NCI-H345 treated with DMSO at 0.1 percent for 48 hours (cell line): Measurements from ENCODE around the gene MAP4K4.
"Not testable (repeated sequence)": the region's sequence is repeated elsewhere in the genome, so short reads cannot be mapped to it uniquely, and the experiment has no call there.

Source experiments
- DNase-seq: peaks from one replicate; lab custom pipeline; 2025; ENCODE audit not compliant: unreplicated experiment; lab: John Stamatoyannopoulos, UW

The MAP4K4 gene

DNA sequence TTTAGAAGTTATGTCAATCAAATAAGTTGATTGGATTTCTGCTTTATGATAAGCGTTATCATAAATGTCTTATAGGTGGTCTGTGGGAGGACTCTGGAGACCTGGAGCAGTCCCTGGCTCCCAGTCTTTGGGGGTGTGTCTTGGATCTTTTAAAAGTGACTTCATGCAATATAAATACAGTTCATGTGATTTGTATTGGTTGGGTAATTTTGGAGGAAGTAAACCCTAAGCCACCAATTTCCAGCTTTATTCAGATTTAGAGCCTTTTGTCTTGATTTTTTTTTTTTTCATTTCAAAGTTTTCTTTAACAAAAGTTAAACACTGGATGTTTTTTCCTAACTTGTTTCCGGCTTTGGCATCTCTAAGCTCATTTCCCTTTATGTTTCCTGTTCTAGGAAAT is 68.8 kb downstream of the MAP4K4 start:
- DNase-seq: no peak

DNA sequence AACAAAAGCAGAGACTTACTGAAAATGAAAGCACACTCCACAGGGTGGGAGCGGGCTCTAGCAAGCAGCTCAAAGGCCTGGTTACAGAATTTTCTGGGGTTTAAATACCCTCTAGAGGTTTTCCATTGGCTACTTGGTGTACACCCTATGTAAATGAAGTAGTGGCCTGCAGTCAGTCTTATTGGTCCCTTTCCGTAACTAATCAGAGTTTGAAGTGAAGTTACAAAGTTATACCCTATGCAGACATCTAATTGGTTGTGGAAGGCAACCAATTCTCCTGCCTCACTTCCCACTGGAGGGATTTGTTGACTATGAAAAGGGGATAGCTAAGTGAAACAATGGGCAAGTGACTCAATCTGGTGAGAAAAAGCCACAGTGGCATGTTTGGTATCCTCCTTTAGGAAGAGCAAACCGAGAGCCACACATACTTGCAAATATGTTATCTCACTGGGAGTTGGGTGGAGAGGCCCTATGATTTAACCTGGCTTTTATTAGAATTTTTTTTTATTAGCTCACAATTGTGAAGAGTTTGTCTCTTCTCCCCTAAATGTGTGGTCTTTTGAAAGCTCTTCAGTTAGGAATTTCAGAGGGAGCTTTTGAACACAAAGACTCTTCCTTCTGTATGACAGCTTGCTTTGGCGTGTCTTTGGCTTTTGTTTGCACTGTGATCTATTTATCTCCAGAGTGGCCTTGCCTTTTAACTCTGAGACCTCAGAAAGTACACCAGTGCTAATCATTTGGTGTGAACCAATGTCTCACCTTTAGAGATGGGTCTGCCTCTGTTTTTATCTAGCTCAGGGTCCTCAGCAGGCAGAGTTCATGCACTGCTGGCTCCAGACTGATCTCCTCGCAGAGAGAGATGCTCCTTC is 69.6 kb downstream of the MAP4K4 start:
- DNase-seq: no peak

DNA sequence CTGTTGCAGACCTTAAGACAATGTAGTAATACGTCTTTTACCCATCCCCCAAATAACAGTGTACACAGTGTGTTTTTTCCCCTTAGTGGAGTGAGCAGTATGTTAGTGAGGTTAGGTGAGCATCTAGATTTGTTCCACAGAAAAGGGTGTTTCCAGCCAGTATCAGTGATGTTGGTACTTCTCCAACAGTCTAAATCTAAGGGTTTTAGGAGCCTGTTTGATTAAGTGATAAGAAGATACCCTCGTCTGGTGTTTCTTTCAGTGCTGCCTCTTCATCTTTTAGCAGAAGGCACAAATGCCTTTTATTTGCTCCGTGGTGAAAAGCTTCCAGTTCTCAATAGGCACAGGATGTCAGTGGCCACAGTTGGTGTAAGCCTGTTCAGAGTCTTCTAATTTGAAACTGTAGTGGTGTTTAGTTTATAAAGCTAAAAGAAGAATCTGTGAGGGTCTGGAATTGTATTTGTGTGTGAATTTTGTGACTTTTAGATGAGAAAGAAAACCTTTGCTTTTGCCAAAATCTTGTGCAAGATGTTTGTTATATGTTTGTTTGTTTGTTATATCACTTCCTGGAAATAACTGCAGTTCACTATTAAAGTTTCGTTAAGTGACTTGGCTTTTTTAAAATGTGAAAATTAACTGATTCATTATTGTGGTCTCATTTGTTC is 71.2 kb downstream of the MAP4K4 start:
- no peak for DNase-seq

DNA sequence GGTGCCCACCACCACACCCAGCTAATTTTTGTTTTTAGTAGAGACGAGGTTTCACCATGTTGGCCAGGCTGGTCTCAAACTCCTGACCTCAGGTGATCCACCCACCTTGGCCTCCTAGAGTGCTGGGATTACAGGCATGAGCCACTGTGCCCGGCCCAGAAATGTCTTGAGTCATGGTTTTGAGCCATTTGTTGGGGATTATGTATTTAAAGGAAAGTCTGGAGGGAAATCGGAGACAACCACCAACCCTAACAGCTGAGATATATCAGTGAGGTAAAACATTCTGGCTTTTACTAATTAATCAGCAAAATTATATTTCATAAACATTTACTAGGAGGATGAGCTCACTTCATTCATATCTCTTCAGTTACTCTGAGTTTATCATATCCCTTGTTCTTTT is 72.2 kb downstream of the MAP4K4 start:
- not testable (repeated sequence) for DNase-seq

GRCh38 chr2:101770726-101771125 is 73.2 kb downstream of the MAP4K4 start:
- DNase-seq: peak; percentile 17

GRCh38 chr2:101771227-101771902 is 73.9 kb downstream of the MAP4K4 start:
- DNase-seq: no peak

- DNase-seq: no peak
Measured at GRCh38 chr2:101771910-101772321, 74.4 kb downstream of the MAP4K4 start.

DNA sequence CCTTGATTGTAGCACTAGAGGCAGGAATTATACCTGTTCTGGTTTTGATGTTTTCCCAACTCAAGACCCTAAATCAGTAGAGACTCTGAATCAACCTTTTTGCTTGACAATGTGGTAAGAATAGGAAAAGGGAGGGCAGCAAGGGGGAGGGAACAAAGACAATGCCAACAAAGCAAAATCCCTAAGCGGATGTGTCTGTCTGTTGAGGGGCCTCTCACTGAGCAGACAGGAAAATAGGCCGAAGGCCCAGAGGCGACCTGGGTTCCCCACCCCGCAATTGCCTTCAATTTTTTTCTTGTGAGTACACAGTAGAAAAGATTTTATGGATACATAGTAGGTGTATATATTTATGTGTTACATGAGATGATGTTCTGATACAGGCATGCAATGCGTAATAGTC is 75.6 kb downstream of the MAP4K4 start:
- no peak for DNase-seq

GRCh38 chr2:101773961-101774360 is 76.5 kb downstream of the MAP4K4 start:
- DNase-seq: not testable (repeated sequence)

GRCh38 chr2:101775092-101775491 is 77.6 kb downstream of the MAP4K4 start:
- DNase-seq: no peak

DNA sequence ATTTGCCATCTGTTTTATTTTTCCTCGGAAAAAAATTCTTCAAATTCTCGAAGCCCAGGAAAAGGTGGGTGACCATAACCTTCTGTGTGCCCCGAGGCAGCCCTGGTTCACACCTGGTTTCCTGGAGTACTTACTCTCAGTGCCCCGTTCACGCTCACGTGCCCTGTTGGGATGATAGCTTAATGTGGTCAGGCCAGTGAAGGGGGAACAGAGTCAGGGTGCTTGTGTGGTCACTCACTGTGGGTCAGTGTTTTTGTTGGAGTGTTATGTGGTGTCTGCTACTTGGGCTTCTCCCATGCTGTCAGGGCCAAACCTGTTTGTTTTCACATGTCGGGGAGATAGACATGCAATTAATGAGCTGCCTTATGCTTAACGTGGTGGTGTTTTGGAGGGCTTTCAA is 78.1 kb downstream of the MAP4K4 start:
- DNase-seq: no peak

DNA sequence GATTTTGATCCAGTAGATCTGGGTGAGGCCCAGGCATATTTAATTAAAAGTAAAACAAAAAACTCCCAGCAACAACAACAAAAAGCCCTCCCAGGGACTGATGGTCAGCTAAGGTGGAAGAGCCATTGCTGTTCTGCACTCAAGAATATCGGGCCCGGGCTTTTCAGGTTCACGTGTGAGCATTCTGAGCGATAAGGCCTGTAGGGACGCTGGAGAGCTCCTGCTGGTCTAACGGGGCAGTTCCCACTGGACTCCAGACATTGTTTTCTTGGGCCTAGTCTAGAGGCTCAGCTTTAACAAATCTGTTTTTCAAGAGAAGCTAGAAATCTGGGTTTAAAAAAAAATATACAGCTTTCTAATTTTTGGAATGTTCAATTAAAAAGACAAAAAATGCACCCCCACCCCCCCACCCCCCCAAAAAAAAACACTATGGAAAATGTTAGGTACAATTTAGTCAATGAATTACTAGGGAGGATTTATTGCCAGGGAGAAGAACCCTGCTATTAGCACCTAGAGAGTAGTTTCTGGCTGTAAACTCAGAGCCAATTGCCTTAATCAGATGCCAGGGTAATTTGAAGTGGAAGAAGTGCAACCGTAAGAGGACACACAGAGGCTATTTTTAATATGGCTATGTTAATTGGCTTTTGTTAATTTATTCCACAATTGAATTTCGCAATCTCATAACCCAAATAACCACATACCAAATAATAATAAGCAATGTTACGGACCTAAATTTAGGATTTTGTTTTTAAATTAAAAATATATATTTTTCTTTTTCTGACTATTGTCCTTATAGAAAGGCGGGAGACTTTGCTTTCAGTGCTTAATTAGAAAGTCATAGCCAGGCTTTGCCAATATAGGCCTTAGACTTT is 78.9 kb downstream of the MAP4K4 start:
- no peak for DNase-seq

DNA sequence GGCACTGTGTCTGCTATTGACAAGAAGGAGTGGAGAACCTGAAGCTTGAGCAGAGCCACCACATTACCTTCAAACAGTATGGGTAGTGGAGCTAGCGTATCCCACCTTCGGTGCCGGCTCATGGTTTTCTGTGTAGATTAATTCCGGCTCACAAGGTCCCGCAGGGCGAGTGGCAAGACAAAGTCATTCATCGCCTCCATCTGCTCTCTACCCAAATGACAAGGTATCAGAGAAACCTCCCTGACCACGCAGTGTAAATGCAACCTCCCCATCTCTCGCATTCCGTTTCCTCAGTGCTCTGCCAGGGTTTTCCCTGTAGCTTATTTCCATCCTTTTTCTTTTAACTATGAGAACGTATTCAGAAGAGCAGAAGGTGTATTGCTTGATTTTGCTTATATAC is 79.8 kb downstream of the MAP4K4 start:
- DNase-seq: no peak

- DNase-seq: no peak
Measured at GRCh38 chr2:101778102-101778501, 80.6 kb downstream of the MAP4K4 start.

GRCh38 chr2:101779190-101779589 is 81.7 kb downstream of the MAP4K4 start:
- DNase-seq: no peak

DNA sequence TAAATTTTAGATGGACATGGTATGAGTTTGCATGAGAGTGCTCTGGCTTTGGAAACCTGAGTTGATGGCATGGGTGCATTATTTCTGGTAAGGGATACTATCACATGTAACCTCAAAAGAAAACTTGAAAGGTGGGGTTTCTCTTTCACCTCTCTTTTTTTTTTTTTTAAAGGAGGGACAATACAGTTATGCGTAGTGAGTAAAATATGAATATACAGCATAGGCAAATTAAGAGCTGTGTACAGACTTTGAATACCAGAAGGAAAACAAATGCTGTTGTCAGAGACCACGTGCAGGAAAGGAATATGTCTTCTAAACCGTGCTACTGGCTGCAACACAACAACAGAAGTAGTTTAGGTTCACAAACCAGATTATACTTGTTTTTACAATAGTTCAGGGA is 82.1 kb downstream of the MAP4K4 start:
- no peak for DNase-seq

DNA sequence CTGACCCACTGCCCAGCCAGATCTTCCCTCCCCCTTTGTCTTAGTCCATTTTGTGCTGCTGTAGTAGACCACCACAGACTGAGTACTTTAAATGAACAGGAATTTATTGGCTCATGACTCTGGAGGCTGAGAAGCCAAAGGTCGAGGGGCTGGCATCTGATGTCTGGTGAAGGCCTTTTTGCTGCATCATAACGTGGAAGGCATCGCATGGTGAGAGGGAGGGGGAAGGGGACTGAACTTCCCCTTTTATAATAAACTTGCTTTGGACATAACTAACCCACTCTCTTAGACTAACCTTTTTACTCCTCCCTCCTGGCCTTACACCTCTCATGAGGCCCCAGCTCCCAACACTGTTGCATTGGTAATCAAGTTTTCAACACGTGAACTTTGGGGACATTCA is 83.8 kb downstream of the MAP4K4 start:
- no peak for DNase-seq

DNA sequence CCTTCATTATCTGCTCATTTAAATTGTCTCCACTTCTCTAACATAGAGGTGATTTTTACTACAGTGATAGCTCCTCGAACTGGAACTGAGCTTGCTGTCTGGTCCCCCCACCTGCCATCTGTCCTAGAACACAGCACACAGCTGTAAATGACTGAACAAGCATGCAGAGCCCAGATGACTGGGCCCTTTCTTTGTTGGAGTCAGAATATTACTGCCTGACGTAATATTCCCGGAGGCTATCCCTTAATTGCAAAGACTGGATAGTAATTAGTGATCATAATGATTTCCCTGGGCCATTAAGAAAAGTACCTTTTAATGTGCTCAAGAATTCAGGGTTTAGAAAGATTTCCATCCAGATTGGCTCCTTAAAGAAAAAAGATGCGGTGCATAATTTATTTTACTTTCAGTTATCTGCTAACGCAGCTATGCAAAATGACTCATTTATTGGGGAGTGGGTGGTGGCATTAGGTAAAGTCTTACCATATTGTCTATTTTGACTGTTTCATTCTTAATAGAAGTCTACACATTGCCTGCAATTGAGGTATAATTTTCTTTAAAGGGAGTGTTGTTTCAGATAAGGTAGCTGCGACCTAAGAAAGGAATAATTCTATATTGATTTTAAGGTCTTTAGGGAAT is 84.4 kb downstream of the MAP4K4 start:
- no peak for DNase-seq

- DNase-seq: no peak
Measured at GRCh38 chr2:101782427-101782792, 84.9 kb downstream of the MAP4K4 start.

DNA sequence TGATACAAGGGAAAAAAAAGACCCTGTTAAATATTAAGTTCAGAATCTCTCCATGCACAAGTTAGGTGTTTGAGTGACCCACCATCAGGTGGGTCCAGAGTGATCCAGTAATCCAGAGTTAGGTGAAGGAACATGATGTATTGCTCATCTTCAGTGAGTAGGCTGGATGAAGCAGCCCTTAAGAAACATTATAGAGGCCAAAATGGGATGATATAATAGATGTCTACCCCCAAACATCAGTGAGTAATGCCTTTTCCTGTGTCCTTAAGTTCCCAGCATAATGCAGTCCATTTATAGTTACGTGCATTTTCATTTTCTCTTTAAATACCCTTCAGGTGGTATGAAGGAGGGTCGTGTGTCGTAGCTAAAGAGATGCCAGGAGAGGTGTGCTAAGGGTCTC is 89.6 kb downstream of the MAP4K4 start:
- DNase-seq: no peak

- no peak for DNase-seq
Measured at GRCh38 chr2:101788565-101788964, 91.1 kb downstream of the MAP4K4 start.
